OCI-LY3 (cell line): ENCODE results near the gene PLD6.

ENCODE experiments used
- EZH2phosphoT487 ChIP-seq: fragments of 200-600 bp; shearing (Covaris generic); IDR thresholded peaks from 2 replicates; pipeline ENCODE4 v1.6.1; 2018; ENCODE audit warnings: antibody characterized with exemption, mixed run types, low read depth
- TF ChIP-seq, protein P1 (sequence below): fragments of 200-600, 300-600 bp; sonication (generic); IDR thresholded peaks from 2 replicates; pipeline ENCODE4 v1.5.1; 2014; ENCODE audit warnings: antibody characterized with exemption, low read length, low read depth

DNA sequence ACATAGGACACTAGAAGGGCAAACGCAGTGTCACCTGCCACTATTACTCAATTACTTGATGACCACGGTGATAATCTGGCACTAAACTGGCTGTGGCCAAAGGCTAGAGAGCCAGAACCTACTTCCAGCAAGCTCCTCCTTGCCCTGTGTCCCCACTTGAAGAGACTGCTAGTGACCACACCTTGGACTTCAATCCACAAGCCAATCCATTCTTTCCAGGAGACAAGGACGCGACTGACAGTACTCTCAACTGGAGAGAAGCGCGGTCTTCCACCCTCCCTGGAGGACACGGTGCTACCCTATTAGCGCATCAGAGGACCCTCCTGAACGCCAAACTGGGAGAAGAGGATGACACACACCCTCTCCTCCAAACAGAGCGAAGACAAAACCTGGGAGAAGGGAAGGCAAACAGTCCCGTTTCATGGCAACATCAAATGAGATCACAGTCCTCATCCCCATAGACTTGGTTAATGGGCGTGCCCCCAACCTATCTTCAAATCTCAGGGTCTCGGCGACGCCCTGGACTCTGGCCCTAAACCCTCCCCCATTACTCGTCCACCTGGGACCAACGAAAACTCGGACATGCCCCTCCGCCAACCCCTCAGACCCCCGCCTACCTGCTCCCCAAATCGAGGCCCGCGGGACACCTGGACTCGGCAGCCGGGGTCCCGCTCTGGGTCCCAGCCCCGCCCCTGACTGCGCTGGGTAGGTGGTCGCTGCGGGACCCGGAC, 30.3 kb upstream of the PLD6 start:
- no peak for TF ChIP-seq EZH2phosphoT487
- TF ChIP-seq, protein P1, sequence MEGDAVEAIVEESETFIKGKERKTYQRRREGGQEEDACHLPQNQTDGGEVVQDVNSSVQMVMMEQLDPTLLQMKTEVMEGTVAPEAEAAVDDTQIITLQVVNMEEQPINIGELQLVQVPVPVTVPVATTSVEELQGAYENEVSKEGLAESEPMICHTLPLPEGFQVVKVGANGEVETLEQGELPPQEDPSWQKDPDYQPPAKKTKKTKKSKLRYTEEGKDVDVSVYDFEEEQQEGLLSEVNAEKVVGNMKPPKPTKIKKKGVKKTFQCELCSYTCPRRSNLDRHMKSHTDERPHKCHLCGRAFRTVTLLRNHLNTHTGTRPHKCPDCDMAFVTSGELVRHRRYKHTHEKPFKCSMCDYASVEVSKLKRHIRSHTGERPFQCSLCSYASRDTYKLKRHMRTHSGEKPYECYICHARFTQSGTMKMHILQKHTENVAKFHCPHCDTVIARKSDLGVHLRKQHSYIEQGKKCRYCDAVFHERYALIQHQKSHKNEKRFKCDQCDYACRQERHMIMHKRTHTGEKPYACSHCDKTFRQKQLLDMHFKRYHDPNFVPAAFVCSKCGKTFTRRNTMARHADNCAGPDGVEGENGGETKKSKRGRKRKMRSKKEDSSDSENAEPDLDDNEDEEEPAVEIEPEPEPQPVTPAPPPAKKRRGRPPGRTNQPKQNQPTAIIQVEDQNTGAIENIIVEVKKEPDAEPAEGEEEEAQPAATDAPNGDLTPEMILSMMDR: no peak
